HL-60 (cell line): ENCODE measurements around the gene YIF1B.

Experiments
- DNase-seq, 2 experiments: peaks; one replicate each; pipeline ENCODE4 v3.0.0-alpha.2; 2010 to 2020; ENCODE audit warnings: low read depth in 1 of 2, low spot score in 1 of 2
- H3K27ac ChIP-seq: fragments of 250-450 bp; sonication (Bioruptor Pico); replicated peaks from 2 replicates; pipeline ENCODE4 v1.5.1; 2020; ENCODE audit warnings: mild to moderate bottlenecking, moderate library complexity
- H3K27me3 ChIP-seq: fragments of 250-450 bp; sonication (Bioruptor Pico); 2 replicates; pipeline ENCODE4 v1.5.1; 2021; ENCODE audit warnings: mild to moderate bottlenecking, moderate library complexity; ENCODE audit not compliant: insufficient read depth, poor library complexity, severe bottlenecking
- H3K4me3 ChIP-seq: replicated peaks from 2 replicates; pipeline ENCODE4 v1.5.1; 2011; ENCODE audit warnings: mild to moderate bottlenecking, control low read depth, low read length; ENCODE audit not compliant: insufficient read depth
- GABPA ChIP-seq: IDR thresholded peaks from 2 replicates; pipeline ENCODE4 v1.6.1; 2012; ENCODE audit warnings: low read depth
- POLR2AphosphoS5 ChIP-seq: IDR thresholded peaks from 2 replicates; pipeline ENCODE4 v1.6.1; 2012; ENCODE audit warnings: low read depth
- SPI1 ChIP-seq: IDR thresholded peaks from 2 replicates; pipeline ENCODE4 v1.6.1; 2012; ENCODE audit warnings: low read depth, mild to moderate bottlenecking, borderline replicate concordance
- TF ChIP-seq, protein P1 (sequence below): IDR thresholded peaks from 2 replicates; pipeline ENCODE4 v1.6.1; 2012; ENCODE audit warnings: low read depth; ENCODE audit not compliant: insufficient replicate concordance
- TF ChIP-seq, protein P2 (sequence below): IDR thresholded peaks from one replicate; pipeline ENCODE4 v1.5.1; 2011; ENCODE audit warnings: low read length, control low read depth, inconsistent platforms; ENCODE audit not compliant: insufficient read depth

Gene YIF1B

DNA sequence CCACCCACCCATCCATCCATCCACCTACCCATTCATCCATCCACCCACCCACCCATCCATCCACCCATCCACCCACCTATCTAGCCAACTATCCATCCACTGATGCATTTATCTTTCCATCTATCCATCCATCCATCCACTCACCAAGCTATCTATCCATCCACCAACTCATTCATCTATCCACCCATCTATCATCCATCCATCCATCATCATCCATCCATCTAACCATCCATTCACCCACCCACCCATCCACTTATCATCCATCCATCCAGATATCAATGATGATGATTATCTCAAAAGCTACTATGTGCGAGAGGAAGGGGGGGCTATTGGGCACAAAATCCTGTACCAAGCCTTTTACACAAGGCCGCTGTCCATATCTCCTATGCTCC lies 5.5 kb downstream of the YIF1B start:
- Histone ChIP-seq H3K4me3 (no peak overlapping the region), H3K27ac (no peak overlapping the region)
- TF ChIP-seq POLR2AphosphoS5 (no peak), GABPA (no peak), SPI1 (no peak)
- TF ChIP-seq, protein P1, sequence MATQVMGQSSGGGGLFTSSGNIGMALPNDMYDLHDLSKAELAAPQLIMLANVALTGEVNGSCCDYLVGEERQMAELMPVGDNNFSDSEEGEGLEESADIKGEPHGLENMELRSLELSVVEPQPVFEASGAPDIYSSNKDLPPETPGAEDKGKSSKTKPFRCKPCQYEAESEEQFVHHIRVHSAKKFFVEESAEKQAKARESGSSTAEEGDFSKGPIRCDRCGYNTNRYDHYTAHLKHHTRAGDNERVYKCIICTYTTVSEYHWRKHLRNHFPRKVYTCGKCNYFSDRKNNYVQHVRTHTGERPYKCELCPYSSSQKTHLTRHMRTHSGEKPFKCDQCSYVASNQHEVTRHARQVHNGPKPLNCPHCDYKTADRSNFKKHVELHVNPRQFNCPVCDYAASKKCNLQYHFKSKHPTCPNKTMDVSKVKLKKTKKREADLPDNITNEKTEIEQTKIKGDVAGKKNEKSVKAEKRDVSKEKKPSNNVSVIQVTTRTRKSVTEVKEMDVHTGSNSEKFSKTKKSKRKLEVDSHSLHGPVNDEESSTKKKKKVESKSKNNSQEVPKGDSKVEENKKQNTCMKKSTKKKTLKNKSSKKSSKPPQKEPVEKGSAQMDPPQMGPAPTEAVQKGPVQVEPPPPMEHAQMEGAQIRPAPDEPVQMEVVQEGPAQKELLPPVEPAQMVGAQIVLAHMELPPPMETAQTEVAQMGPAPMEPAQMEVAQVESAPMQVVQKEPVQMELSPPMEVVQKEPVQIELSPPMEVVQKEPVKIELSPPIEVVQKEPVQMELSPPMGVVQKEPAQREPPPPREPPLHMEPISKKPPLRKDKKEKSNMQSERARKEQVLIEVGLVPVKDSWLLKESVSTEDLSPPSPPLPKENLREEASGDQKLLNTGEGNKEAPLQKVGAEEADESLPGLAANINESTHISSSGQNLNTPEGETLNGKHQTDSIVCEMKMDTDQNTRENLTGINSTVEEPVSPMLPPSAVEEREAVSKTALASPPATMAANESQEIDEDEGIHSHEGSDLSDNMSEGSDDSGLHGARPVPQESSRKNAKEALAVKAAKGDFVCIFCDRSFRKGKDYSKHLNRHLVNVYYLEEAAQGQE, result no peak
- TF ChIP-seq, protein P2, sequence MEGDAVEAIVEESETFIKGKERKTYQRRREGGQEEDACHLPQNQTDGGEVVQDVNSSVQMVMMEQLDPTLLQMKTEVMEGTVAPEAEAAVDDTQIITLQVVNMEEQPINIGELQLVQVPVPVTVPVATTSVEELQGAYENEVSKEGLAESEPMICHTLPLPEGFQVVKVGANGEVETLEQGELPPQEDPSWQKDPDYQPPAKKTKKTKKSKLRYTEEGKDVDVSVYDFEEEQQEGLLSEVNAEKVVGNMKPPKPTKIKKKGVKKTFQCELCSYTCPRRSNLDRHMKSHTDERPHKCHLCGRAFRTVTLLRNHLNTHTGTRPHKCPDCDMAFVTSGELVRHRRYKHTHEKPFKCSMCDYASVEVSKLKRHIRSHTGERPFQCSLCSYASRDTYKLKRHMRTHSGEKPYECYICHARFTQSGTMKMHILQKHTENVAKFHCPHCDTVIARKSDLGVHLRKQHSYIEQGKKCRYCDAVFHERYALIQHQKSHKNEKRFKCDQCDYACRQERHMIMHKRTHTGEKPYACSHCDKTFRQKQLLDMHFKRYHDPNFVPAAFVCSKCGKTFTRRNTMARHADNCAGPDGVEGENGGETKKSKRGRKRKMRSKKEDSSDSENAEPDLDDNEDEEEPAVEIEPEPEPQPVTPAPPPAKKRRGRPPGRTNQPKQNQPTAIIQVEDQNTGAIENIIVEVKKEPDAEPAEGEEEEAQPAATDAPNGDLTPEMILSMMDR, result no peak

GRCh38 chr19:38309615-38310278 lies 6.0 kb downstream of the YIF1B start:
- TF ChIP-seq GABPA, result no peak
- TF ChIP-seq SPI1, result no peak
- no peak for TF ChIP-seq POLR2AphosphoS5
- TF ChIP-seq, protein P1, result no peak
- TF ChIP-seq, protein P2, result no peak
- Histone ChIP-seq H3K27ac (no peak overlapping the region), H3K4me3 (no peak overlapping the region), H3K27me3 (no peaks in the 10 kb centered on the region)
- no peak for DNase-seq

More for the DNA sequence above, 5.5 kb downstream of the YIF1B start:
- H3K27me3 ChIP-seq, result no peaks in the 10 kb centered on the region
- DNase-seq, result no peak

- TF ChIP-seq GABPA (no peak), POLR2AphosphoS5 (no peak), SPI1 (no peak)
- TF ChIP-seq, protein P2, result no peak
- TF ChIP-seq, protein P1, result no peak
Measured at GRCh38 chr19:38308926-38309614, 6.7 kb downstream of the YIF1B start.

More at GRCh38 chr19:38308926-38309614, 6.7 kb downstream of the YIF1B start:
- DNase-seq, result no peak
- no peak overlapping the region for H3K4me3 ChIP-seq
- H3K27ac ChIP-seq, result no peak overlapping the region
- no peaks in the 10 kb centered on the region for H3K27me3 ChIP-seq
